ENCODE data around the gene GCGR.

GRCh38 chr17:81802048-81802758 is 1.7 kb upstream of the GCGR start:
- TF ChIP-seq CTCF (IDR thresholded peaks at IDR 0.05) (no peak), EZH2 (IDR thresholded peaks at IDR 0.05; ENCODE audit: borderline replicate concordance, insufficient read depth, low read depth, low read length, poor library complexity, severe bottlenecking) (no peak)

Measured in B cell (primary cell).